Osteocyte (in vitro differentiated cells): ENCODE results near the gene TSPO2. TPM values are rescaled to one million over a fixed set of nuclear protein-coding genes. Genes with fewer than 3 reads are reported as not detected.

Experiments used
- DNase-seq: peaks from one replicate; pipeline ENCODE4 v3.0.0; 2021; ENCODE audit warnings: mixed read lengths; ENCODE audit not compliant: unreplicated experiment; ENCODE audit errors: extremely low spot score
- H3K27ac Mint-ChIP-seq: one replicate; pipeline ENCODE4 v1.8.0; 2021; ENCODE audit warnings: mild to moderate bottlenecking, mixed read lengths; ENCODE audit not compliant: unreplicated experiment
- H3K27me3 Mint-ChIP-seq: one replicate; pipeline ENCODE4 v1.8.0; 2021; ENCODE audit warnings: mixed read lengths; ENCODE audit not compliant: unreplicated experiment
- H3K36me3 Mint-ChIP-seq: one replicate; pipeline ENCODE4 v1.8.0; 2021; ENCODE audit warnings: mixed read lengths; ENCODE audit not compliant: unreplicated experiment
- H3K4me1 Mint-ChIP-seq: one replicate; pipeline ENCODE4 v1.8.0; 2021; ENCODE audit warnings: mixed read lengths; ENCODE audit not compliant: unreplicated experiment
- H3K4me3 Mint-ChIP-seq: one replicate; pipeline ENCODE4 v1.8.0; 2021; ENCODE audit warnings: mild to moderate bottlenecking, moderate library complexity, mixed read lengths; ENCODE audit not compliant: unreplicated experiment
- H3K9me3 Mint-ChIP-seq: one replicate; pipeline ENCODE4 v1.8.0; 2021; ENCODE audit warnings: mixed read lengths; ENCODE audit not compliant: unreplicated experiment
- total RNA-seq: library from RNA; stranded (reverse); gene quantifications from 2 replicates; pipeline ENCODE4 v1.2.1, GENCODE V29; 2021
- TF ChIP-seq, protein P1 (sequence below): fragments of 200-600 bp; sonication (generic); IDR thresholded peaks from 2 replicates; pipeline ENCODE4 v1.5.0; 2021; ENCODE audit warnings: antibody characterized with exemption, mild to moderate bottlenecking, moderate library complexity

Gene TSPO2
- total RNA-seq, 1 donor from 2014 or later, result not detected

DNA sequence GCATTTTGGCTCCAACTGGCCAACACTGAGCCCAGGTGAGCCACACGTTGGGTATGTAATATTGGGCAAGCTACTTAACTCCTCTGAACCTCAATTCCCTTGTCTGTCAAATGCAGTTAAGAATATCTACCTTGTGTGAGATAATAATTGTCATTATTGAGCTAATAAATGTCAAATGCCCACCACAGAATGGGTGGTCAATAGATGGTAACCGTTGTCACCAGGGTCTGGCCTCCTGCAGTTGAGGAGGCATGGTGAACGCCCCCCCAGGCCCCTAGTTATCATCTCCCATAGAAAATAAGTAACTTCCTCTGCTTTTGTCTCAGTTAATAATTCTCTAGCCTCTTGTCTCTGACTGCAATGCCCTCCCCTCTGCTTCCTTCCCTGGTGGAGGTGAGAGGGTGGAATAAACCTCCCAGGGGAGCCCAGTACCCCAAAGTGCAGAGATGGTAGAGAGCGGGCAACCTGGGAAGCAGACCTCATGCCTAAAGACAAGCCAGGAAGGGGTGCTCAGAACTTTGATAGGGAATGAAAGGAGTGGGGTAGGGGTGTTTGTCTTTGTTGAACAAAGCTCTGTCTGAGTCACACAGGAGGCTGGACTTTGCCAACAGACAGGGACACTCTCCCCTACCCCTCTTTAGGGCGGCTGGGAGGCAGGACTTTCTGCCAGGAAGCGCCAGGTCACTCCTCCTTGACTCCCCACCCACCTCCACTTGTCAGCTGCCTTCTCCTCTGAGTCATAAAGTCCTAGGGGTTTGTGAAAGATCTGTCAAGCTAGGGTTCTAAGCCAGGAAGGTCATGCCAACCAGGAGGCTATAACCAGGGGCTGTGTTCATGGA is 1.9 kb upstream of the TSPO2 start:
- DNase-seq, result no peak
- peak overlapping the region; percentile 37 for H3K27ac Mint-ChIP-seq
- peaks cover 21% of the 10 kb centered on the region for H3K27me3 Mint-ChIP-seq
- TF ChIP-seq, protein P1, sequence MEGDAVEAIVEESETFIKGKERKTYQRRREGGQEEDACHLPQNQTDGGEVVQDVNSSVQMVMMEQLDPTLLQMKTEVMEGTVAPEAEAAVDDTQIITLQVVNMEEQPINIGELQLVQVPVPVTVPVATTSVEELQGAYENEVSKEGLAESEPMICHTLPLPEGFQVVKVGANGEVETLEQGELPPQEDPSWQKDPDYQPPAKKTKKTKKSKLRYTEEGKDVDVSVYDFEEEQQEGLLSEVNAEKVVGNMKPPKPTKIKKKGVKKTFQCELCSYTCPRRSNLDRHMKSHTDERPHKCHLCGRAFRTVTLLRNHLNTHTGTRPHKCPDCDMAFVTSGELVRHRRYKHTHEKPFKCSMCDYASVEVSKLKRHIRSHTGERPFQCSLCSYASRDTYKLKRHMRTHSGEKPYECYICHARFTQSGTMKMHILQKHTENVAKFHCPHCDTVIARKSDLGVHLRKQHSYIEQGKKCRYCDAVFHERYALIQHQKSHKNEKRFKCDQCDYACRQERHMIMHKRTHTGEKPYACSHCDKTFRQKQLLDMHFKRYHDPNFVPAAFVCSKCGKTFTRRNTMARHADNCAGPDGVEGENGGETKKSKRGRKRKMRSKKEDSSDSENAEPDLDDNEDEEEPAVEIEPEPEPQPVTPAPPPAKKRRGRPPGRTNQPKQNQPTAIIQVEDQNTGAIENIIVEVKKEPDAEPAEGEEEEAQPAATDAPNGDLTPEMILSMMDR, result no peak
- no peak overlapping the region for H3K4me3 Mint-ChIP-seq
- H3K4me1 Mint-ChIP-seq, result peaks cover 6% of the 10 kb centered on the region
- no peaks in the 10 kb centered on the region for H3K9me3 Mint-ChIP-seq
- no peaks in the 10 kb centered on the region for H3K36me3 Mint-ChIP-seq

DNA sequence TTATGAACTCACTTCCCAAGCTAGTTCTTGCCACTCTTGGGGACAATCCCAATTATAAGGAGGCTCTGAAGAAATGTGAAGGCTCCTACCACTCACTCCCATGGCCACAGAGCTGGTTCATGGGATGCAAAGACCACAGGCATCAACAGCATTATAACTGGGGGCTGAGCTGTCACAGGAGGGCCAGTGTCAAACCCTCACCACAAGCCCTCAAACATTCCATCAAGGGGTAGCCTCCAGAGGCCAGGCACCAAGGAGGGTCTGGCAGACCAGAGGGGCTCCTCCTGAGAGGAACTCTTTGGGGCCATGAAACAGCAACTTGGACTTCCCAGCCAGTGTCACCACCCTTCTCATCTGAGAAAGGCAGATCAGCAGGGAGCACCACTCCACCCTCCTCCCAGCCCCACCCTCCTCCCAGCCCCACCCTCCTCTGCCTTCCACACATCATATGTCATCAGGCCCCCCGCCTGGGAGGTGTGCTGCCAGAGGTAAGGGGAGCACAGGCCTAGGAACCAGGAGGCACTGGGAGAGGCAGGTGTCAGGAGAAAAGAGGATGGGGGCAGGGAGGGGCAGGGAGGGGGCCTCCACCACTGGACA is 1.2 kb upstream of the TSPO2 start:
- no peak for DNase-seq
- Mint-ChIP-seq H3K4me3 (no peak overlapping the region), H3K9me3 (no peaks in the 10 kb centered on the region), H3K4me1 (peaks cover 6% of the 10 kb centered on the region), H3K27ac (no peak overlapping the region), H3K36me3 (no peaks in the 10 kb centered on the region), H3K27me3 (peaks cover 18% of the 10 kb centered on the region)
- TF ChIP-seq, protein P1, result no peak

DNA sequence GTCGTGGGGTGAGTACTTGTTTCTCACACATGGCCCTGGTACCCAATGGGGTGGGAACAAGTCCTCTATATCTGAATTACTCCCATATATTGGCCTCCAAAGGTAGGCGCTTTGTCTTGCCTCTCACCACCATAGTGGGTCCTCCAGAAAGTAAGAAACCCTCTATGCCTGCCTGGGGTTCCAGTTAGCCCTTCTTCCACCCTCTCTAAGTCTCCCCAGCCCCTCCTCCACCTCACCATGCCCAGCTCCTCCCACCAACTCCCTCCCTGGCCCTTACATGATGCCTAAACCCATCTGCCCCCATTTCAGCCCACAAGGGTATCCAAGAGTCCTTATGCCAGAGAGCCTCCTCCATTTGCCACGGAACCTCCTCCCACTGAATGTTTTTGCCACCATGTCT is 884 bp downstream of the TSPO2 start:
- Mint-ChIP-seq H3K9me3 (no peaks in the 10 kb centered on the region), H3K4me1 (peaks cover 6% of the 10 kb centered on the region), H3K4me3 (no peak overlapping the region), H3K27ac (no peak overlapping the region), H3K36me3 (no peaks in the 10 kb centered on the region), H3K27me3 (peaks cover 22% of the 10 kb centered on the region)
- DNase-seq, result no peak
- TF ChIP-seq, protein P1, result no peak

DNA sequence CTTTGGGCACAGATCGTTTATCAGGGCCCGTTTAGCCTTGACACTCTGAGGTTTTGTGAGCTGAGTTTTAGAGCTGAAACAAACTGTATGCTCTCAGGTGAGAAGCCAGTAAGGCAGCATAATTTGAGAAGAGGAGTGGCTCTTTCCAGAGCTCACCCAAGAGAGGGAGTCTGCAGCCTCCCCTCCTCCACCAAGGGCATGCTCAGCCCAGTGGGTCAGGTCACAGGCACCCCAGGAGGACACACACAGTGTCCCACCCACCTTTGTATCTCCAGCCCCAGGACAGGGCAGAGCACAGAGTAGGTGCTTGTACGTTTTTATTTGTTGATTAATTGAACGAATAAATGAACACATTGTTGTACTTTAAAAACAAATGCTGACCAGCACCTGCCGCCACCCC is 3.4 kb downstream of the TSPO2 start:
- Mint-ChIP-seq H3K36me3 (no peaks in the 10 kb centered on the region), H3K4me1 (peaks cover 10% of the 10 kb centered on the region), H3K9me3 (no peaks in the 10 kb centered on the region), H3K27ac (no peak overlapping the region), H3K27me3 (peaks cover 11% of the 10 kb centered on the region), H3K4me3 (no peak overlapping the region)
- TF ChIP-seq, protein P1, result no peak
- DNase-seq, result no peak

DNA sequence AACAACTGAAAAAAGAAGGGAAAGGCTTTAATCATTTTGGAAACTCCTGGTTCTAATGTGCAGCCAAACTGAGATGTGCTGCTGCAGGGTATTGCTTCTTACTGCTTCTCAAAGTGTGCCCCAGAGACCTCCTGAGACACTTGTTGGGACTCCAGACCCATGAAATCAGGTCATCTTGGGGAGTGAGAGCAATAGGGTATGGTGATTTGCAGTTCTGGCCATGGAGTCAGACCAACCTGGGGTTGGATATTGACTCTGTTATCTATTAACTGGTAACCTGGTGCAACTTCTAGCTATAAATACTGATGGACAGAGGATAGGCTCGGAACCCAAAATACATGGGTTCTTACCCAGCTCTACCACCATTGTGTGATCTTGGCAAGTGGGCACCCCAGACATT is 3.8 kb downstream of the TSPO2 start:
- Mint-ChIP-seq H3K27ac (no peak overlapping the region), H3K4me1 (peaks cover 8% of the 10 kb centered on the region), H3K9me3 (no peaks in the 10 kb centered on the region), H3K36me3 (no peaks in the 10 kb centered on the region), H3K27me3 (peaks cover 11% of the 10 kb centered on the region), H3K4me3 (no peak overlapping the region)
- DNase-seq, result no peak
- TF ChIP-seq, protein P1, result no peak
